Epithelial cell of esophagus (primary cell): ENCODE data around the gene GAB2.
"Not testable (repeated sequence)": the region's sequence is repeated elsewhere in the genome, so short reads cannot be mapped to it uniquely, and the experiment has no call there.

Source experiments
- DNase-seq: peaks from one replicate; pipeline ENCODE4 v3.0.0; 2010; ENCODE audit warnings: low read depth
- H3K4me3 ChIP-seq: 2 replicates; pipeline ENCODE4 v1.5.1; 2011; ENCODE audit warnings: mild to moderate bottlenecking, low read length, control low read depth
- TF ChIP-seq, protein P1 (sequence below): IDR thresholded peaks from 2 replicates; pipeline ENCODE4 v1.5.1; 2011; ENCODE audit warnings: low read depth, mild to moderate bottlenecking, low read length, control low read depth, inconsistent platforms; ENCODE audit not compliant: insufficient read depth; ENCODE audit errors: missing control alignments

GAB2 gene

DNA sequence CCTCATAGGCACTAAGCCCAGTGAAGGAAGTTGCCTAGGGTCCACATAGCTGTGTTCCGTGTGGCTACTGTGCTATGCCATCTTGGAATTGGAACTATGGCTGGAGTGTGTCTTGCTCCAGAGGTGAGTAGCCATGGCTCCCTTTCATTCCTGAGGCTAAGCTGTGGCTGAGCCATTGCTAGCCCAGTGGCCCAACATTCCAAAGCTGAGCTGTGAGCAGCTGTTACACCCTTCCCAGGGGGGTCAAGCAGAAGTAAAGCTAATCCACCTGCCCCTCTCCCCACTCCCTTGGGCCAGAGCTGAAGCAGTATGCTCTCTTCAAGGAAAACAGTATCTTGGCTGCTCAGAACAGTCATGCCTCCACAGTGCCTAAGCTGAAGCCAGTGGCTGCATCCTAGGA, 177.8 kb downstream of the GAB2 start:
- no peak for DNase-seq
- H3K4me3 ChIP-seq = no peak overlapping the region
- TF ChIP-seq, protein P1, sequence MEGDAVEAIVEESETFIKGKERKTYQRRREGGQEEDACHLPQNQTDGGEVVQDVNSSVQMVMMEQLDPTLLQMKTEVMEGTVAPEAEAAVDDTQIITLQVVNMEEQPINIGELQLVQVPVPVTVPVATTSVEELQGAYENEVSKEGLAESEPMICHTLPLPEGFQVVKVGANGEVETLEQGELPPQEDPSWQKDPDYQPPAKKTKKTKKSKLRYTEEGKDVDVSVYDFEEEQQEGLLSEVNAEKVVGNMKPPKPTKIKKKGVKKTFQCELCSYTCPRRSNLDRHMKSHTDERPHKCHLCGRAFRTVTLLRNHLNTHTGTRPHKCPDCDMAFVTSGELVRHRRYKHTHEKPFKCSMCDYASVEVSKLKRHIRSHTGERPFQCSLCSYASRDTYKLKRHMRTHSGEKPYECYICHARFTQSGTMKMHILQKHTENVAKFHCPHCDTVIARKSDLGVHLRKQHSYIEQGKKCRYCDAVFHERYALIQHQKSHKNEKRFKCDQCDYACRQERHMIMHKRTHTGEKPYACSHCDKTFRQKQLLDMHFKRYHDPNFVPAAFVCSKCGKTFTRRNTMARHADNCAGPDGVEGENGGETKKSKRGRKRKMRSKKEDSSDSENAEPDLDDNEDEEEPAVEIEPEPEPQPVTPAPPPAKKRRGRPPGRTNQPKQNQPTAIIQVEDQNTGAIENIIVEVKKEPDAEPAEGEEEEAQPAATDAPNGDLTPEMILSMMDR = no peak

DNA sequence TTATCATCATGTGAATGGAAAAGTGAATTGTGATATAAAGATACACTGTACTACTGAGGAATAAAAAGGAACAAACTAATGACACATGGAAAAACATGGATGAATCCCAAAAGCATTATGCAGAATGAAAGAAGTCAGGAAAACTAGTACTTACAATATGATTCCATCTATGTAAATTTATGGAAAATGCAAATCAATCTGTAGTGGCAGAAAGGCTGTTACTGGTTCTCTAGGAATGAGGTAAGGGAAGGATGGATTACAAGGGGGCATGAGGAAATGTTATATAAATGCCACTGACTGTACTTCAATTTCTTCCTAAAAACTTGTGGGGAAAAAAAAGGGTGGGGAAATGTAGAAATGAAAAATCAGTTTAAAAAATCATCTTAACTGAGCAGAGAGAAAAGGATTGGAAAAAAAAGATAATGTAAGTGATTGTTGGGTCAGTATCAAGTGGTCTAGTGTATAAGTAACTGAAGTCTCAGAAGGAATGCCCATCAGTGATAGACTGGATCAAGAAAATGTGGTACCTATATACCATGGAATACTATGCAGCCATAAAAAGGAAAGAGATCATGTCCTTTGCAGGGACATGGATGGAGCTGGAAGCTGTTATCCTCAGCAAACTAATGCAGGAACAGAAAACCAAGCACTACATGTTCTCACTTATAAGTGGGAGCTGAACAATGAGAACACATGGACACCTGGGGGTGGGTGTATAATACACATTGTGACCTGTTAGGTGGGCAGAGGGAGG, 180.2 kb downstream of the GAB2 start:
- H3K4me3 ChIP-seq = no peak overlapping the region
- no peak for DNase-seq
- TF ChIP-seq, protein P1 = no peak

DNA sequence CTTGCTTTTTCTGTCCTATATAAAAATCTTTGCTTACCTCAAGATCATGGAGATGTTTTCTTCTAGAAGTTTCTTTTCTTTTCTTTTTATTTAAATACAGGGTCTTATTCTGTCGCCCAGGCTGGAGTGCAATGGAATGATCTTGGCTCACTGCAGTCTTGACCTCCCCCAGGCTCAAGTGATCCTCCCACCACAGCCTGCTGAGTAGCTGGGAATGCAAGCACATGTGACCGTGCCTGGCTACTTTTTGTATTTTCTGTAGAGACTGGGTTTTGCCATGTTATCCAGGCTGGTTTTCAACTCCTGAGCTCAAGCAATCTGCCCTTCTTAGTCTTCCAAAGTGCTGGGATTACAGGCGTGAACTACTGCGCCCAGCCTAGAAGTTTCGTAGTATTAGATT, 183.6 kb downstream of the GAB2 start:
- DNase-seq = no peak
- no peak overlapping the region for H3K4me3 ChIP-seq
- TF ChIP-seq, protein P1 = no peak

DNA sequence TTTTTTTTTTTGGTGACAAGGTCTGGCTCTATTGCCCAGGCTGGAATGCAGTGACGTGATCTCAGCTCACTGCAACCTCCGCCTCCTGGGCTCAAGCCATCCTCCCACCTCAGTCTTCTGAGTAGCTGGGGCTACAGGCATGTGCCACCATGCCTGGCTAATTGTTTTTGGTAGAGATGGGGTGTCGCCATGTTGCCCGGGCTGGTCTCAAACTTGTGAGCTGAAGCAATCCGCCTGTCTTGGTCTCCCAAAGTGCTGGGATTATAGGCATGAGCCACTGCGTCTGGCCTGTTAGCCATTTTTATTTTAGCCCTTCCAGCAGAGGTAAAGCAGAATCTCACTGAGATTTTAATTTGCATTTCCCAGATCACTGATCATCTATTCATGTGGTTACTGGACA, 184.6 kb downstream of the GAB2 start:
- DNase-seq = not testable (repeated sequence)

DNA sequence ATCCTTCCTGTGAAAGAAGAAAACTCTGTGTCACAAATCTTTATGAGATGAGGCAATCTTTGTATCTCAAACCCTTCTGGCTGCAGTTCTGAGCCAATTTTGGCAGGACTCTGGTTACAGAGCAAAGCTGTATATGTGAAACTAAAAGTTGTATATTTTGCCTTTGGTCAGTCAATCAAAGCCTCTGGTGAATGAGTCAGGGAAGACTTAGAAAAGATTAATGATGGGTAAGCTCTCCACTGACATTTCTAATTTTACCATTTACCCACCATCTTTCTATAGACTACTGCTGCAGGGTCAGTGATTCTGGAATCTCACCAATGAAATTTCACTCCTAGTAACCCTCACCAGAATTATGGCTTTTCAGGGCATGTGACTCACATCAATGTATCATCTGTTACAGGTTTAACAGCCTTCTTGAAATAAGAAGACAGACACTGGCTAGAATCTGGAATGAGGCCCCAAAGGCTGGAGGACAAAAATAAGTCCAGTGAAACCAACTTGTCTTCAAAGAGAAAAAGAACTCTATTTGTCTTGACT, 185.6 kb downstream of the GAB2 start:
- TF ChIP-seq, protein P1 = no peak
- DNase-seq = peak; percentile 63
- H3K4me3 ChIP-seq = no peak overlapping the region

More for the DNA sequence above, 184.6 kb downstream of the GAB2 start:
- H3K4me3 ChIP-seq = not testable (repeated sequence)

DNA sequence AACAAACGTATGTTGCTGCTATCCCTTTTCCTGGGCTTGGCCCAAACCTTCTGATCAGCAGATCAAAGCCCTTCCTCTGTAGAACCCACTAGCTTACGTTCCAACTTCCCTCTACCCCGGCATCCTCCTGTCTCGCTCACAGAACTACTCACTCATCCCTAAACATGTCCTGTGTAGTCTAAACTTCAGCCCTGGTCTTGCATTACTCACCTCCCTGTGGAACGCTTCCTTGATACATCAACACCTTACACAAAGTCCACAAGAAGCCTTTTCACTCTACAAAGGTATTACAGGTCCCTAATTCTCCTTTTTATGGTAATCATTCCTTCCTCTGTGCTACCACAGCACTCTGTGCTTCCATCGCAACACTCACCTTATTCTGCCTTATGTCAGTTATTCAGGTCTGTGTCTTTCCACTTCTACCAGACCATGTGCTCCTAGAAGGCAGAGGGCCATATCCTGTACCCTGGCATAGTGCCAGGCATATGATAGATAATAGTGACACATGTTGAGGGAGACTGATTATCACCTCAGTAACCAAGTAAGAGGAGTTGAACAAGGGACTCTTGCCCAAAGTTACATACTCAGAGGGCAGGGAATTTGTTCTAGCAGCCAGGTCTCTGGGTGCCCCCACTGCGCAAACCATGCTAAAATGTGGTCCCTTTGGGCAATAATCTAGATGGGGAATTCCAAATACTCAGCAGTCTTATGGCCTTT, 187.3 kb downstream of the GAB2 start:
- peak; percentile 58 for DNase-seq
- no peak overlapping the region for H3K4me3 ChIP-seq
- TF ChIP-seq, protein P1 = no peak

DNA sequence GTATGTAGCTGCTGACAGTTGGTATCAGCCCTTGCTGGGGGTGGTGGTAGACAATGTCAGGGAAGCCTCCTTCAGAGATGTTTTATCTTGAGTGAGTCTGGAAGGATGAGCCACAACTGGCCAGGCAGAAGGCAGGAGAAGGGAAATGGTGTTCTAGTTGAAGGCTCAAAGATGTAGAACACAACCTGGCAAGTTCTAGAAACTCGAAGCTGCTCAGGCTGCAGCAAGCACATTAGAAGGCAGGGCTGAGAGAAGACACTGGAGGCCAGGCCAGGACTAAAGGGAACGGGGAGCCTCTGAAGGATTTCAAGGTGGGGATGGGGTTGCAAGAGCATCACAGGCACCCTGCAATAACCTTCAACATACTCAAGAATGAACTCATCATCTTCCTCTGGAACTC, 188.5 kb downstream of the GAB2 start:
- no peak overlapping the region for H3K4me3 ChIP-seq
- no peak for DNase-seq
- TF ChIP-seq, protein P1 = no peak
